Spleen (tissue), 11 donors: ENCODE data around the gene C10orf143. TPM values are rescaled to one million over a fixed set of nuclear protein-coding genes. Genes with fewer than 3 reads are reported as not detected.

Source experiments
- DNase-seq: peaks from one replicate; pipeline ENCODE4 v3.0.0-alpha.2; 2020
- H3K27ac ChIP-seq, 8 donors: fragments of 200-600 bp; sonication (generic) in 7 of 8; 1 replicate in 4 of 8; 2 replicates in 4 of 8; pipeline versions ENCODE4 v1.5.0 to v1.8.0; 2016 to 2021; ENCODE audit warnings: inconsistent platforms in 4 of 8, mild to moderate bottlenecking in 4 of 8, moderate library complexity in 1 of 8
- H3K27me3 ChIP-seq, 7 donors: fragments of 200-600 bp; sonication (generic) in 6 of 7; replicated peaks in 1 of 7; 1 replicate in 4 of 7; 2 replicates in 3 of 7; pipeline versions ENCODE4 v1.5.0 to v1.8.0; 2016 to 2021; ENCODE audit warnings: inconsistent platforms in 3 of 7, mild to moderate bottlenecking in 1 of 7
- H3K36me3 ChIP-seq, 6 donors: fragments of 200-600 bp; sonication (generic) in 5 of 6; 1 replicate in 4 of 6; 2 replicates in 2 of 6; pipeline versions ENCODE4 v1.5.0 to v1.8.0; 2016 to 2021; ENCODE audit warnings: inconsistent platforms in 2 of 6
- H3K4me1 ChIP-seq, 6 donors: fragments of 200-600 bp; sonication (generic) in 5 of 6; 1 replicate in 3 of 6; 2 replicates in 3 of 6; pipeline versions ENCODE4 v1.5.0 to v1.8.0; 2016 to 2021; ENCODE audit warnings: inconsistent platforms in 3 of 6
- H3K4me3 ChIP-seq, 8 donors: fragments of 200-600 bp; sonication (generic) in 7 of 8; 1 replicate in 4 of 8; 2 replicates in 4 of 8; pipeline versions ENCODE4 v1.5.0 to v1.8.0; 2016 to 2021; ENCODE audit warnings: inconsistent platforms in 4 of 8, mild to moderate bottlenecking in 4 of 8, moderate library complexity in 2 of 8
- H3K9me3 ChIP-seq, 8 donors: fragments of 200-600 bp; sonication (generic) in 7 of 8; 1 replicate in 4 of 8; 2 replicates in 4 of 8; pipeline versions ENCODE4 v1.5.0 to v1.8.0; 2016 to 2021; ENCODE audit warnings: inconsistent platforms in 4 of 8
- POLR2A ChIP-seq, 3 donors: fragments of 450-650 bp; IDR thresholded peaks; one replicate each; pipeline ENCODE4 v1.5.1; 2017; ENCODE audit warnings: antibody characterized with exemption in 3 of 3, mild to moderate bottlenecking in 1 of 3
- POLR2AphosphoS5 ChIP-seq, 3 donors: sonication (generic); formaldehyde crosslinking; IDR thresholded peaks; one replicate each; pipeline ENCODE4 v1.5.1; 2017; ENCODE audit warnings: antibody characterized with exemption in 3 of 3
- WGBS, 5 donors: extraction: QIAGEN DNeasy Blood & Tissue Kit in 3 of 5; methylation state at CpG; one replicate each; pipeline versions ENCODE4 v1.1.5 to v1.1.7; 2013 to 2018; 5-methylcytosine and 5-hydroxymethylcytosine counted together
- intact Hi-C: fragments of 100-400 bp; cut with DNase I; formaldehyde crosslinking; loops from one replicate; pipeline ENCODE4 v1.15.0; 2023; ENCODE audit warnings: low total_unique reads
- polyA plus RNA-seq, 3 donors: library from polyadenylated mRNA; stranded (reverse); fragments of 200-250 nt; gene quantifications; one replicate each; pipeline ENCODE4 v1.2.1, GENCODE V29; 2013
- total RNA-seq, 7 donors: library from RNA; depleted of rRNA in 3 of 7; stranded (reverse); fragments of >200 nt in 3 of 7; fragmentation: NEBNext Ultra II Directional in 4 of 7; extraction: Animal tissue kit (Norgen Biotek cat#: 25700) in 4 of 7; gene quantifications; one replicate each; pipeline versions ENCODE4 v1.1.0 to v1.2.1, GENCODE V29; 2016 to 2021
- TF ChIP-seq, protein P1 (sequence below), 11 experiments: fragments of 200-600 bp in 7 of 11; fragments of 450-650 bp in 4 of 11; sonication (generic) in 4 of 11; IDR thresholded peaks in 8 of 11; conservative IDR thresholded peaks in 3 of 11; 1 replicate in 7 of 11; 2 replicates in 4 of 11; pipeline versions ENCODE4 v1.4.0 to v1.8.0; 2016 to 2021; ENCODE audit warnings: antibody characterized with exemption in 11 of 11, inconsistent platforms in 4 of 11, mild to moderate bottlenecking in 1 of 11
- donor health status: healthy with polysubstance abuse.
- donor health status: DM: no; HTN: no; CAD: no; lungs with moderate emphysema.
- donor health status: DM: no; HTN: no; CAD: no.
- donor health status: Bipolar disorder and iron deficiency.
- donor health status: healthy.
- donor health status: DM: no; HTN: no; CAD: no.
- donor health status: DM: yes; HTN: yes; CAD: no.

Gene C10orf143
- total and polyA plus RNA-seq, 10 donors, result 2.3 to 15.6 (median 5.1) TPM

DNA sequence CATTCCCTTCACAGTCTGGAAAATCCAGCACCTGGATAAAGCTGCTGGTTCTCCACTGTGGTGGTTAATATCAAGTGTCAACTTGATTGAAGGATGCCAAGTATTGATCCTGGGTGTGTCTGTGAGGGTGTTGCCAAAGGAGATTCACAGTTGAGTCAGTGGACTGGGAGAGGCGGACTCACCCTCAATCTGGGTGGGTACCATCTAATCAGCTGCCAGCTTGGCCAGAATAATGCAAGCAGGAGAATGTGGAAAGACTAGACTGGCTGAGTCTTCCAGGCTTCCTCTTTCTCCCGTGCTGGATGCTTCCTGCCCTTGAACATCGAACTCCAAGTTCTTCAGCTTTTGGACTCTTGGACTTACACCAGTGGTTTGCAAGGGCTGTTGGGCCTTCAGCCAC lies 48.4 kb downstream of the C10orf143 start:
- WGBS, 5 donors, result 74 to 100% (median 81%) methylated on average over 3 of the region's 3 CpGs
- intact Hi-C loops, result no loop called here

DNA sequence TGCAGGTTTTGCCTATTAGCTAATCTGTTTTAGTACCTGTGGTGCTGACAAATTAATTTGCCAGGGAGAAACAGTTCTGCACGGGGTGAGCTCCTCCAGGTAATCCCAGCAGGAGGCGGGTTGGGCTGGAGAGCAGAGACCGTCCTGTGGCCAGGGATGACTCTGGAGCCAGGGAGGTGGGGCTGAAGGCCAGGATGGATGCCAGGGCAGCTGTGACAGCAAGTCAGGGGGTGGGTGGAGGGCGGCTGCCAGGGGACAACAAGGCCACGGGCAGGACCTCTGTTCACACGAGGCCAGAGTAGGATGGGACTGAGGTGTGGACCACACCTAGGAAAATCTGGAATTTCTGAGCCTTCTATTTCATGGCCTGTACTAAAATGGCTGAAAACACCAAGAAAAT lies 48.9 kb downstream of the C10orf143 start:
- WGBS, 5 donors, result 87 to 92% (median 90%) methylated on average over 5 to 6 of the region's 6 CpGs
- Histone ChIP-seq H3K4me3 (no peak overlapping the region), H3K27me3 (no peaks in the 10 kb centered on the region), H3K27ac (no peak overlapping the region), H3K4me1 (no peaks in the 10 kb centered on the region), H3K9me3 (peaks cover 0 to 4% (median 0%) of the 10 kb centered on the region in 8 donors), H3K36me3 (peaks cover 0 to 24% (median 0%) of the 10 kb centered on the region in 6 donors)
- TF ChIP-seq, protein P1, sequence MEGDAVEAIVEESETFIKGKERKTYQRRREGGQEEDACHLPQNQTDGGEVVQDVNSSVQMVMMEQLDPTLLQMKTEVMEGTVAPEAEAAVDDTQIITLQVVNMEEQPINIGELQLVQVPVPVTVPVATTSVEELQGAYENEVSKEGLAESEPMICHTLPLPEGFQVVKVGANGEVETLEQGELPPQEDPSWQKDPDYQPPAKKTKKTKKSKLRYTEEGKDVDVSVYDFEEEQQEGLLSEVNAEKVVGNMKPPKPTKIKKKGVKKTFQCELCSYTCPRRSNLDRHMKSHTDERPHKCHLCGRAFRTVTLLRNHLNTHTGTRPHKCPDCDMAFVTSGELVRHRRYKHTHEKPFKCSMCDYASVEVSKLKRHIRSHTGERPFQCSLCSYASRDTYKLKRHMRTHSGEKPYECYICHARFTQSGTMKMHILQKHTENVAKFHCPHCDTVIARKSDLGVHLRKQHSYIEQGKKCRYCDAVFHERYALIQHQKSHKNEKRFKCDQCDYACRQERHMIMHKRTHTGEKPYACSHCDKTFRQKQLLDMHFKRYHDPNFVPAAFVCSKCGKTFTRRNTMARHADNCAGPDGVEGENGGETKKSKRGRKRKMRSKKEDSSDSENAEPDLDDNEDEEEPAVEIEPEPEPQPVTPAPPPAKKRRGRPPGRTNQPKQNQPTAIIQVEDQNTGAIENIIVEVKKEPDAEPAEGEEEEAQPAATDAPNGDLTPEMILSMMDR (IDR thresholded peaks at IDR 0.05 in 8 of 11, conservative IDR thresholded peaks at IDR 0.05 in 3 of 11), result no peak
- no peak for TF ChIP-seq POLR2A (IDR thresholded peaks at IDR 0.05)
- TF ChIP-seq POLR2AphosphoS5 (IDR thresholded peaks at IDR 0.05), result no peak
- DNase-seq, result no peak
- intact Hi-C loops, result no loop called here

More for the DNA sequence above, 48.4 kb downstream of the C10orf143 start:
- DNase-seq, result no peak
- Histone ChIP-seq H3K4me1 (no peaks in the 10 kb centered on the region), H3K27me3 (no peaks in the 10 kb centered on the region), H3K9me3 (no peaks in the 10 kb centered on the region), H3K4me3 (no peak overlapping the region), H3K36me3 (peaks cover 0 to 26% (median 0%) of the 10 kb centered on the region in 6 donors), H3K27ac (no peak overlapping the region)
- TF ChIP-seq, protein P1 (IDR thresholded peaks at IDR 0.05 in 8 of 11, conservative IDR thresholded peaks at IDR 0.05 in 3 of 11), result no peak
- TF ChIP-seq POLR2AphosphoS5 (IDR thresholded peaks at IDR 0.05) (no peak), POLR2A (IDR thresholded peaks at IDR 0.05) (no peak)

DNA sequence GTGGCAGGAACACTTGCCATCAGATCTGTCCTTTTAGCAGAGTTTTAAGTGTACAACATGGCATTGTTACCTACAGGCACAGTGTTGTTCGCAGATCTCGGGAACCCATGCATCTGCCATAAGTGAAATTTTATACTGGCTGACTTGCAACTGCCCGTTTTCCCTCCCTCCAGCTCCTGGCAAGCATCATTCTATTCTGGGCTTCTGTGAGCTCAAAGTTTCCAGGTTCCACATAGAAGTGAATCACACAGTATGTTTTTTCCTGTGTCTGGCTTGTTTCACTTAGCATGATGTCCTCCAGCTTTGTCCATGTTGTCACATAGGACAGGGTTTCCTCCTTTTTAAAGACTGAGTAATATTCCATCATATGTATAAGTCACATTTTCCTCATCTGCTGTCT lies 56.6 kb downstream of the C10orf143 start:
- Histone ChIP-seq H3K36me3 (no peaks in the 10 kb centered on the region), H3K4me1 (no peaks in the 10 kb centered on the region), H3K9me3 (peaks cover 0 to 29% (median 11%) of the 10 kb centered on the region in 8 donors), H3K4me3 (no peak overlapping the region), H3K27me3 (peaks cover 0 to 3% (median 0%) of the 10 kb centered on the region in 7 donors), H3K27ac (no peak overlapping the region)
- intact Hi-C loops, result no loop called here
- 84 to 99% (median 87%) methylated on average over 3 of the region's 3 CpGs for WGBS, 5 donors
- DNase-seq, result no peak
- TF ChIP-seq, protein P1 (IDR thresholded peaks at IDR 0.05 in 8 of 11, conservative IDR thresholded peaks at IDR 0.05 in 3 of 11), result no peak
- TF ChIP-seq POLR2AphosphoS5 (IDR thresholded peaks at IDR 0.05), result no peak
- TF ChIP-seq POLR2A (IDR thresholded peaks at IDR 0.05), result no peak

DNA sequence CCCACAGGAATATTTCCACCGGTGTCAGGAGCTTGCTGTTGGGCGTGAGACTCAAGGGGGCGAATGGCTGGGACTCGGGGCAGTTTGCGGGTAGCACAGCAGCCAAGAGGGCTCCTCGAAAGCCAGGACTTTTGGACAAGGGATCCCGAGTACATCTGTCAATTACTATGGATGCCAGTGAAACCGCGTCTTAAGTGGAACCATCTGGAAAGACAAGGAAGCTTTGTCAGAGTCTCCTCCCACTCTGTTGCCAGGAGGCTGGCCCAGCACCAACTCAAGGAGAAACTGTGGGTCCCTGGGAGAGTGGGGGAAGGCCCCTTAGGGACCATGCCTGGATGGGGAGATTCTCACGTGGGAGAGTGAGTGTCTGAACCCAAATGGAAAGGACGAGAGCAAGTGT lies 57.1 kb downstream of the C10orf143 start:
- Histone ChIP-seq H3K4me3 (no peak overlapping the region), H3K27ac (no peak overlapping the region), H3K9me3 (peaks cover 0 to 29% (median 11%) of the 10 kb centered on the region in 8 donors), H3K27me3 (peaks cover 0 to 3% (median 0%) of the 10 kb centered on the region in 7 donors), H3K36me3 (no peaks in the 10 kb centered on the region), H3K4me1 (no peaks in the 10 kb centered on the region)
- DNase-seq, result no peak
- intact Hi-C loops, result no loop called here
- WGBS, 5 donors, result 83 to 91% (median 87%) methylated on average over 11 of the region's 11 CpGs
- TF ChIP-seq, protein P1 (IDR thresholded peaks at IDR 0.05 in 8 of 11, conservative IDR thresholded peaks at IDR 0.05 in 3 of 11), result no peak
- no peak for TF ChIP-seq POLR2A (IDR thresholded peaks at IDR 0.05)
- no peak for TF ChIP-seq POLR2AphosphoS5 (IDR thresholded peaks at IDR 0.05)
